Measurements from ENCODE around the gene CRISP2. TPM values are rescaled to one million over a fixed set of nuclear protein-coding genes. Genes with fewer than 3 reads are reported as not detected.

CRISP2 gene
- total and polyA plus RNA-seq, 2 of the 8 experiments (the other 6 are each of a cell fraction or from before 2014, with no cell fraction given), result 0.06 TPM; not detected in 1

GRCh38 chr6:49651239-49651638 lies 62.1 kb downstream of the CRISP2 start:
- Histone ChIP-seq H3K9ac (replicated peaks in 1 of 4; ENCODE audit: extremely low read depth in 1 of 4, low read depth in 3 of 4, low read length in 3 of 4) (no peak overlapping the region), H3K79me2 (ENCODE audit: control insufficient read depth in 1 of 2, insufficient read depth in 2 of 2, low read length in 2 of 2) (no peaks in the 10 kb centered on the region), H3K4me1 (replicated peaks in 1 of 4; ENCODE audit: control insufficient read depth in 3 of 4, insufficient read depth in 4 of 4, low read length in 3 of 4) (no peaks in the 10 kb centered on the region), H4K5ac (ENCODE audit: insufficient read length, low read depth, low read length) (no peak overlapping the region), H2BK20ac (ENCODE audit: low read length) (no peak overlapping the region), H2BK120ac (replicated peaks; ENCODE audit: low read depth, low read length) (no peak overlapping the region), H3K18ac (ENCODE audit: extremely low read depth, low read length) (no peak overlapping the region), H2AFZ (ENCODE audit: low read length) (no peak overlapping the region), H3K27me3 (replicated peaks in 1 of 4; ENCODE audit: control insufficient read depth in 3 of 4, extremely low read depth in 1 of 4, insufficient read depth in 3 of 4, low read length in 3 of 4) (no peaks in the 10 kb centered on the region), H2BK12ac (ENCODE audit: low read depth, low read length) (no peak overlapping the region), H4K91ac (replicated peaks; ENCODE audit: insufficient read length, low read length) (no peak overlapping the region), H3K9me3 (ENCODE audit: insufficient read depth in 2 of 2, low read depth in 1 of 2, low read length in 1 of 2) (no peaks in the 10 kb centered on the region), H3K4ac (replicated peaks; ENCODE audit: insufficient read length, low read depth, low read length) (no peak overlapping the region), H4K8ac (ENCODE audit: extremely low read depth, insufficient read depth, low read length) (no peak overlapping the region), H3K36me3 (ENCODE audit: control insufficient read depth in 2 of 4, insufficient read depth in 4 of 4, low read length in 3 of 4) (no peaks in the 10 kb centered on the region), H3K27ac (ENCODE audit: low read depth, low read length) (no peak overlapping the region), H4K20me1 (replicated peaks in 1 of 2; ENCODE audit: control insufficient read depth in 1 of 2, insufficient read depth in 2 of 2, low read length in 2 of 2) (no peaks in the 10 kb centered on the region), H3K79me1 (ENCODE audit: low read depth, low read length) (no peaks in the 10 kb centered on the region), H3K14ac (ENCODE audit: insufficient read length) (no peak overlapping the region), H2BK15ac (ENCODE audit: low read length) (no peak overlapping the region), H2AK5ac (ENCODE audit: low read depth, low read length) (no peak overlapping the region), H3K23ac (ENCODE audit: insufficient read length) (no peak overlapping the region), H3K4me2 (ENCODE audit: insufficient read depth in 1 of 2, low read depth in 2 of 2, low read length in 2 of 2) (no peak overlapping the region), H3K56ac (replicated peaks; ENCODE audit: insufficient read length, low read depth, low read length) (no peak overlapping the region), H2BK5ac (ENCODE audit: low read depth, low read length) (no peak overlapping the region), H3K23me2 (ENCODE audit: low read depth, low read length) (no peaks in the 10 kb centered on the region), H3K4me3 (ENCODE audit: extremely low read depth in 1 of 4, insufficient read depth in 2 of 4, low read depth in 3 of 4, low read length in 4 of 4) (no peak overlapping the region)
- TF ChIP-seq YY1 (IDR thresholded peaks at IDR 0.05; ENCODE audit: low read depth, low read length) (no peak), BACH1 (IDR thresholded peaks at IDR 0.05; ENCODE audit: low read length) (no peak), FOSL1 (IDR thresholded peaks at IDR 0.05; ENCODE audit: insufficient read depth, low read depth, low read length) (no peak), TCF12 (IDR thresholded peaks at IDR 0.05; ENCODE audit: low read depth, low read length) (no peak), TEAD4 (IDR thresholded peaks at IDR 0.05; ENCODE audit: low read depth, low read length) (no peak), SIN3A (conservative IDR thresholded peaks at IDR 0.05 in 1 of 2, IDR thresholded peaks at IDR 0.05 in 1 of 2; ENCODE audit: low read depth in 1 of 2, low read length in 2 of 2) (no peak), RNF2 (IDR thresholded peaks at IDR 0.05; ENCODE audit: borderline replicate concordance, low read depth, low read length, missing control alignments, poor library complexity, severe bottlenecking) (no peak), GTF2F1 (IDR thresholded peaks at IDR 0.05; ENCODE audit: borderline replicate concordance, low read depth, low read length) (no peak)
- DNase-seq (ENCODE audit: low read depth in 1 of 2, low spot score in 2 of 2), result no peak
- CTCF ChIA-PET (ENCODE audit: partially characterized antibody), result interaction anchor here (0.9 kb wide), 1 partner anchor 178 kb away, joined by 3 read pairs; no protein-coding TSS in a partner anchor
- WGBS, 2 experiments (ENCODE audit: extremely low coverage in 1 of 2, insufficient coverage in 1 of 2, insufficient read length in 1 of 2, insufficient replicate concordance in 2 of 2, low coverage in 1 of 2, low lambda C conversion rate in 2 of 2, missing lambda C conversion rate in 1 of 2), result 93% methylated on average over 2 of the region's 2 CpGs; no CpG with 5 or more reads in 1 of the 2 experiments
- no peak for FAIRE-seq
- POLR2A ChIA-PET (ENCODE audit: partially characterized antibody), result no interaction called here

All from H1 (cell line).